GM21367 (cell line): ENCODE measurements around the gene INSL3.

Source experiments
- ATAC-seq: cut with Tn5 transposase; IDR thresholded peaks from one replicate; pipeline ENCODE4 v1.9.1; 2021; ENCODE audit not compliant: unreplicated experiment

The INSL3 gene, protein sequence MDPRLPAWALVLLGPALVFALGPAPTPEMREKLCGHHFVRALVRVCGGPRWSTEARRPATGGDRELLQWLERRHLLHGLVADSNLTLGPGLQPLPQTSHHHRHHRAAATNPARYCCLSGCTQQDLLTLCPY

DNA sequence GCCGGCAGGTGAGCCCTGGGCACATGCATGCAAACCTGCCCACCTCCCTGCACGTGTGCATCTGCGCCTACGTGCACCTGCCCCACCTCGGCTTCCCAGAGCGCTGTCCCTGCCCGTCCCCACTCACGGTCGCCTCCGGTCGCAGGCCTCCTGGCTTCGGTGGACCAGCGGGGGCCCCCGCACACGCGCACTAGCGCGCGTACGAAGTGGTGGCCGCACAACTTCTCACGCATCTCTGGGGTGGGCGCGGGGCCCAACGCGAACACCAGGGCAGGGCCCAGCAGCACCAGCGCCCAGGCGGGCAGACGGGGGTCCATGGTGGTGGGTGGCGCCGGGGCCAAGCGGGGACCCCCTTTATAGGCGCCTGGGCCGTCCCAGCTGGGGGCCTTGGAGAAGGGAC lies at the start of gene INSL3:
Gene INSL3, minus strand, starts transcription at position 330 of the 400 bp plus-strand sequence. Its CDS starts 13 bp downstream, at position 317.
- no peak for ATAC-seq

DNA sequence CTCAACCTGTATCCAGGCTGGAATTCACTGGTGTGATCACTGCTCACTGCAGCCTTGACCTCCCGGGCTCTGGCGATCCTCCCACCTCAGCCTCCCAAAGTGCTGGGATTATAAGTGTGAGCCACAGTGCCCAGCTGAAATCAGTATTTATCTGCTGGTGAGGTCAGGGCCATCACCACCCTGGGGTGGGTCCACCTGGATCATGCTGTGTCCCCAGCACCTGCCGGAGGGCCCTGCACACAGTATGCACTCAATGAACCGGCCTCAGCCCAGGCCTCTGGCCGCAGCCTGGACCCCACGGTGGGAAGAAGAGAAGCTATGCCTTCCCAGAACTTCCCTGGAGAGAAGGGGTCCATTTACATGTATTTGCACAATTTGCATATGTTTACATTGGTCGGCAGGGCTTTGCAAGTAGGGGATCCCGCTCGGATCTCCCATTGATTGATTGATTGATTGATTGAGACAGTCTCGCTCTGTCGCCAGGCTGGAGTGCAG lies 47.8 kb upstream of the INSL3 start:
- no peak for ATAC-seq

- no peak for ATAC-seq
Measured at GRCh38 chr19:17868669-17869068, 47.4 kb upstream of the INSL3 start.

- no peak for ATAC-seq
Measured at GRCh38 chr19:17866964-17867486, 45.7 kb upstream of the INSL3 start.

- ATAC-seq: no peak
Measured at GRCh38 chr19:17866312-17866963, 45.1 kb upstream of the INSL3 start.

GRCh38 chr19:17865364-17866311 lies 44.3 kb upstream of the INSL3 start:
- ATAC-seq: no peak

DNA sequence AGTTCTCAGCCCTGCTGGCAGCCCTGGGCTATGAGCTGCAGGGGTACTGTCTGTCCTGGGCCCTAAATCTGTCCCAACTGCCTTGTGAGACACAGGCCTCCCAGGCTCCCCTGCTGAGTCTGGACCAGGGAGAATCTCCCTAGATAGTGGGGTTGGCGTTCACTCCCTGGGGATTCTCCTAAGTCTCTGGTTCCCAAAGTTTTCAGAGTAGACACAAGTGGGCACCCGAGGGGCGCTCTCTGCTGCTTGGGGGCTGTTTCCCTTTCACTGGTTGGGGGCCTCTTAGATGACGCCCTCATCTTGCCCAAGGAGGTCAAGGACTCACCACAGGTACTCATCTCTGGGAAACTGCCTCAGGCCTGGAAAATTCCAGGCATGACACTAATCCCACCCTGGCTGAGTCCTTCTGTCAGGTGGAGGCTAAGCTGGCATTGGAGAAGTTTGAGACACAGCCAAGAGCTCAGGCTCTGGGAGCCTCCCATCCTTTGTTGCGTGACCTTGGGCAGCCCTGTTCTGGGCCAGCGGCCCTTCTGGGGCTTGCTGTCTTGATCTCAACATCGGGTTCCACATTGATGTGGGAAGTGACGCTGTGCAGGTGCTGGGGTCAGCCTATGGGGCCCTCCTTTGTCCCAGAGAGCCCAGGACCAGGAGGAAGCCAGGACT lies 42.3 kb upstream of the INSL3 start:
- no peak for ATAC-seq

GRCh38 chr19:17862711-17863519 lies 41.6 kb upstream of the INSL3 start:
- no peak for ATAC-seq

- ATAC-seq: no peak
Measured at GRCh38 chr19:17861542-17862402, 40.5 kb upstream of the INSL3 start.

DNA sequence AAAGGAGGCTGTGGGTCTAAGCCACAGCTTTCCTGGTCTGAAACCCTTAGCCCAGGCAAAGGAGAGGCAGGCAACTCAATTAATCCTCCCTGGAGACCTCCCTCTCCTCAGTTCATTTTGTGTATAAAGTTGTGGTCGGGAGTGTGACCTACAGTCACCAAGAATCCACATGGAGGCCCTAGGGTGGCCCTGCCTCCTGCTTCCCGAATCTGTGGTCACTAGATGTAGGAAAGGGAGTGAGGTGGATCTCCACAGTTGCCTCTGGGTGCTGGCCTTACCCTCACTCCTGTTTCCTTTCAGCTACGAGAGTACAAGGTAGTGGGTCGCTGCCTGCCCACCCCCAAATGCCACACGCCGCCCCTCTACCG lies 39.7 kb upstream of the INSL3 start:
- ATAC-seq: no peak

DNA sequence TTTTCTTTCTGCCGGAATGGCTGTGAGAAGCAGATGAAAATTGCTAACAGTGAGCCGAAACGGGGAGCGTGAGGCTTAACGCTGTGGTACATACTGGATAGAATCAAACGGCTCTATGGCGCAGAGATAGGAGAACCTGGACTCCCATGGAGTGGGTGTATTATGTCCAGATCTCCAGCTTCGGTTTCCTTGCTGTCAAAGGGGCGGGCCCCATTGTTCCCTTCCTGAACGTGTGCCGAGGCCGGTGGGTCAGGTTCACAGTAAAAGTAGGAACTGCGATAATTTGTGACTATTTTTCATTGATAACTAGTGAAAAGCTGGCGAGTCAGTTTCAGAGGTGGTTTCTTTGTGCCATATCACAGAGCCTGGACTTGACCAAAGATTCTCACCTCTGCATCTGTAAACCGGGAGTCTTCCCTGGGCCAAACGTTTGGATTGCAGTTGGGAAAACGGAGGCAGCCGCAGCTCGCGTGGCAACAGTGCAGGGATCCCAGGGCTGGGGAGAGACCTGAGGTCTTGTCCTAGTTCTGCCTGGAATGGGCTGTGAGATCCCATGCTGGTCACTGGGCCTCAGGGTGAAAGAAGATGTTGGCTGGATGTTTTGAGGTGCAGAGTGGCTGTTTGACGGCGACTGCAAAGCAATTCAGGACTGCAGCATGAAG lies 39.1 kb upstream of the INSL3 start:
- ATAC-seq: no peak

DNA sequence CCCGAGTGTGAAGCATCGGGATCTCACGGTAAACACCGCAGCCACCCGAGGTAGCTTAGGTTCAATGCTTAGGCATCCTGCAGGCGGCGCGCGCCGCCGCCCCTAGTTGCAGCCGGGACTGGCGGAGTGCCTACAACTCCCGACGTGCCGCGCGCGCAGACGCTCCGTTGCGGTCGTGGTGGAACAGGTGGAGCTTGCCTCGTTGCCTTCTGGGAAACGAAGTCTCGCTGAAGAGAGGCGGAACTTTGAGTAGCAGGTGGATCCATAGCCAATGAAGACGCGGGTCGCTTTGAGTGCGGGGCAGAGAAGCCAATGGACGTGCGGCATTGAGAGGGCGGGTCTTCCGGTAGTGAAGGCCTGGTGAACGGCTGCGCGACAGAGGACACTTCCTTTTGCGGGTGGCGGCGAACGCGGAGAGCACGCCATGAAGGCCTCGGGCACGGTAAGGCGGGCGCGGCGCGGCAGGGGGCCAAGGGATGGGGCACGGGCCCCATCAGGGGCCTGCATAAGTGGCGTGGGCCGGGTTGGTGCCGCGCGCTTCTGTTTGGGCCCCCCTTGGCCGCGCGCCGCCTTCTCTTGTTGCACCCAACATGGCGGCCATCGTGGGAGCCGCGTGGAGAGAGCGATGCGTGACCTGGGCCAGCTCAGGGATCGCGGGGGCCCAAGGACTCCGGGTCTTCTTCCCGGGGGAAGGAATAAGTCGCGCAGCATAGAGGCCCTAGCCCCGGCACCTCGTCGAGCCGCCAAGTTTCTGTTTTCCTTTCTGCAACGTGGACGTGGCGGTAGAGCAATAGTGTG lies 38.4 kb upstream of the INSL3 start, which contains the start of gene RPL18A:
Gene RPL18A, plus strand, starts transcription at position 378 of the 798 bp plus-strand sequence. Its CDS starts 47 bp downstream, at position 425.
- ATAC-seq: peak; percentile 79

- no peak for ATAC-seq
Measured at GRCh38 chr19:17855280-17856152, 34.2 kb upstream of the INSL3 start.

DNA sequence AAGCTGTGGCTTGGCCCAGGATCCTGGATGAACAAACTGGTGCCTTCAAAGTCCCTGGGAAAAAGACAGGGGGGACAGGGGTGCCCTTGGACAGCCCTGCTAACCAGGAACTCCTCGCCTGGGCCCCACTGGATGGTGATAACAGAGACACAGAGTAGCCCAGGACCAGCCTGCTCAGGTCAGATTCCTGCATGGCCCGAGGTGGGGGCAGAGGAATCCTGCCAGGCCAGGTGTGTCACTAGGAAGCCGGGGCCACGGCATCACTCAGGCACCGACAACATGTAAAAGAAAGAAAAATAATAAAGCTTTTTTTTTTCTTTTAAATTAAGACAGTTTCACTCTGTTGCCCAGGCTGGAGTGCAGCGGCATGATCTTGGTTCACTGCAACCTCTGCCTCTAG lies 32.7 kb upstream of the INSL3 start:
- ATAC-seq: no peak

- no peak for ATAC-seq
Measured at GRCh38 chr19:17848595-17849292, 27.4 kb upstream of the INSL3 start.
